Measurements from ENCODE around the gene MATCAP1. TPM values are rescaled to one million over a fixed set of nuclear protein-coding genes. Genes with fewer than 3 reads are reported as not detected.

The MATCAP1 gene
- total and polyA plus RNA-seq, 10 of the 15 experiments (the other 5 are each of a cell fraction or from before 2014, with no cell fraction given): 2.8 to 25.8 (median 8.6) TPM

GRCh38 chr16:67170168-67170948 lies 13.4 kb downstream of the MATCAP1 start, which contains the start of gene NOL3 (continued):
- TF ChIP-seq EGR1 (IDR thresholded peaks at IDR 0.05; ENCODE audit: borderline replicate concordance in 1 of 2, low read depth in 2 of 2, low read length in 2 of 2) (0 out of 3 replicates have a peak, but pooled peaks of 1 of the 2 experiments have one; percentile 45), IKZF2 (IDR thresholded peaks at IDR 0.05) (peak; percentile 63 to 68; a peak in 3 of 4 replicates), FOXK2 (IDR thresholded peaks at IDR 0.05) (no peak; the same call in 1 of the 2 replicates), MXI1 (IDR thresholded peaks at IDR 0.05; ENCODE audit: low read depth, low read length) (peak; percentile 53; the same call in 1 of the 2 replicates), E4F1 (IDR thresholded peaks at IDR 0.05; ENCODE audit: borderline replicate concordance, partially characterized antibody) (no peak), SREBF1 (IDR thresholded peaks at IDR 0.05; ENCODE audit: low read length) (no peak), KDM1A (IDR thresholded peaks at IDR 0.05; ENCODE audit: borderline replicate concordance) (no peak)

DNA sequence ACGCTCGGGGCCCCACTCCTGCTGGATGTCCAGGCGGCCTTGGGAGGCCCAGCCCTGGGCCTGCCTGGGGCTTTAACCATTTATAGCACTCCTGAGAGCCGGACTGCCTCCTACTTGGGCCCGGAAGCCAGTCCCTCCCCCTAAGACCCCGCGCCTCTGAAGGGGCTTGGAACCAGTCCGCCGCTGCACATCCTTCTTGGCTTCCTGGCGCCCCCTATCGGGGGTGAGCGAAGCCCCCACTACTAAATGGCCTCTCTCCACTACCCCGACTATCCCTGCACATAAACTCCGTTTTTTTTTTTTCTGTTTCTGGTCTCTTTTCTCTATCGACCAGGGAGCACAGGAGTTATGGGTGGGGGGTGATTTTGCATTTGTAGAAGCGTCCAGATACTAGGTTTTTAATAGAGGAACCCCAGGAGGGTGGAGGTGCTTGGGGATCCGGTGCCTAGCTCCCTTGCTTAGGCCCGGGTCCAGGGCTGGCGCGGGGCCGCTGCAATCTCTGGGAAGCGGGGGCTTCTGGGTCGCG lies 14.1 kb downstream of the MATCAP1 start:
- Histone ChIP-seq H3K9ac (ENCODE audit: control insufficient read depth, insufficient read depth, low read length) (peak overlapping the region; percentile 55), H4K20me1 (ENCODE audit: control insufficient read depth, insufficient read depth) (no peaks in the 10 kb centered on the region), H3K79me2 (ENCODE audit: control insufficient read depth, insufficient read depth, low read length) (no peaks in the 10 kb centered on the region), H3K27ac (ENCODE audit: control insufficient read depth, insufficient read depth) (peak overlapping the region; percentile 5; the same call in 1 of the 2 replicates), H3K27me3 (replicated peaks in 1 of 2; ENCODE audit: control insufficient read depth in 2 of 2, insufficient read depth in 2 of 2, low read length in 1 of 2) (peaks cover 2 to 11% of the 10 kb centered on the region in 2 experiments), H3K4me2 (ENCODE audit: control insufficient read depth, insufficient read depth) (peak overlapping the region; percentile 93), H3K4me1 (ENCODE audit: control insufficient read depth, insufficient read depth, low read length) (peaks cover 45% of the 10 kb centered on the region), H3K9me3 (replicated peaks; ENCODE audit: control insufficient read depth, insufficient read depth, low read length) (no peaks in the 10 kb centered on the region; the same call in 2 of the 3 replicates), H2AFZ (ENCODE audit: control insufficient read depth, low read depth, low read length) (peak overlapping the region; percentile 22; the same call in 1 of the 2 replicates), H3K36me3 (ENCODE audit: control insufficient read depth in 2 of 2, insufficient read depth in 2 of 2, low read length in 1 of 2) (no peaks in the 10 kb centered on the region), H3K4me3 (peak overlapping the region; percentile 73)
- WGBS (ENCODE audit: insufficient coverage, insufficient replicate concordance, low lambda C conversion rate, missing lambda C conversion rate): 31% methylated on average over 18 of the region's 24 CpGs
- no TSS peak for BruUV-seq (replicated peaks)
- ChIA-PET SMC1A (ENCODE audit: uncharacterized antibody, unreplicated experiment) (interaction anchor here (1.2 to 4.1 kb wide), 4 partner anchors 10 to 216 kb away, joined by 3 to 48 read pairs (median 4); partner anchors contain the start of genes FBXL8 and TRADD), RAD21 (ENCODE audit: unreplicated experiment) (interaction anchor here (0.7 to 4.1 kb wide), 9 partner anchors 10 to 152 kb away, joined by 3 to 48 read pairs (median 4); partner anchors contain the start of genes E2F4, FBXL8, FHOD1 and TMEM208), CTCF (interaction anchor here (0.5 to 5.4 kb wide), 22 partner anchors 10 to 213 kb away, joined by 3 to 60 read pairs (median 4); partner anchors contain the start of genes EXOC3L1, FBXL8, MATCAP1 and TRADD), POLR2A (interaction anchor here (0.7 to 10.9 kb wide), 8 partner anchors 9 to 151 kb away, joined by 3 to 137 read pairs (median 6); partner anchors contain the start of genes FBXL8, FHOD1, HSF4 and TMEM208)
- in situ Hi-C loops (cut with MboI): no loop called here
- peak; percentile 22 for ATAC-seq
- intact Hi-C loops (cut with micrococcal nuclease; ENCODE audit: unreplicated experiment): no loop called here
- no peak for DNase-seq (ENCODE audit: low read depth, low spot score)
- FAIRE-seq: no peak
- TF ChIP-seq PAX8 (IDR thresholded peaks at IDR 0.05): no peak
- peak; percentile 22; the same call in 1 of the 2 replicates for TF ChIP-seq NBN (IDR thresholded peaks at IDR 0.05)
- TF ChIP-seq SMARCA5 (IDR thresholded peaks at IDR 0.05): 0 out of 2 replicates have a peak, but pooled peaks have one; percentile 19
- TF ChIP-seq, protein P1, sequence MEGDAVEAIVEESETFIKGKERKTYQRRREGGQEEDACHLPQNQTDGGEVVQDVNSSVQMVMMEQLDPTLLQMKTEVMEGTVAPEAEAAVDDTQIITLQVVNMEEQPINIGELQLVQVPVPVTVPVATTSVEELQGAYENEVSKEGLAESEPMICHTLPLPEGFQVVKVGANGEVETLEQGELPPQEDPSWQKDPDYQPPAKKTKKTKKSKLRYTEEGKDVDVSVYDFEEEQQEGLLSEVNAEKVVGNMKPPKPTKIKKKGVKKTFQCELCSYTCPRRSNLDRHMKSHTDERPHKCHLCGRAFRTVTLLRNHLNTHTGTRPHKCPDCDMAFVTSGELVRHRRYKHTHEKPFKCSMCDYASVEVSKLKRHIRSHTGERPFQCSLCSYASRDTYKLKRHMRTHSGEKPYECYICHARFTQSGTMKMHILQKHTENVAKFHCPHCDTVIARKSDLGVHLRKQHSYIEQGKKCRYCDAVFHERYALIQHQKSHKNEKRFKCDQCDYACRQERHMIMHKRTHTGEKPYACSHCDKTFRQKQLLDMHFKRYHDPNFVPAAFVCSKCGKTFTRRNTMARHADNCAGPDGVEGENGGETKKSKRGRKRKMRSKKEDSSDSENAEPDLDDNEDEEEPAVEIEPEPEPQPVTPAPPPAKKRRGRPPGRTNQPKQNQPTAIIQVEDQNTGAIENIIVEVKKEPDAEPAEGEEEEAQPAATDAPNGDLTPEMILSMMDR (IDR thresholded peaks at IDR 0.05 in 2 of 3, conservative IDR thresholded peaks at IDR 0.05 in 1 of 3; ENCODE audit: control insufficient read depth in 2 of 3, extremely low read depth in 1 of 3, insufficient read depth in 1 of 3, low read depth in 3 of 3, low read length in 3 of 3): peak; percentile 55 to 72 (median 59)
- TF ChIP-seq CHD4 (IDR thresholded peaks at IDR 0.05): no peak
- no peak for TF ChIP-seq CHD1 (IDR thresholded peaks at IDR 0.05; ENCODE audit: low read depth, low read length)
- no peak for TF ChIP-seq RELA (IDR thresholded peaks at IDR 0.05; ENCODE audit: borderline replicate concordance, partially characterized antibody)
- no peak for TF ChIP-seq SIX5 (IDR thresholded peaks at IDR 0.05; ENCODE audit: low read depth, low read length, severe bottlenecking)
- TF ChIP-seq POLR2A (IDR thresholded peaks at IDR 0.05; ENCODE audit: low read depth, low read length): no peak
- no peak for TF ChIP-seq ZNF217 (IDR thresholded peaks at IDR 0.05)
